HepG2 (cell line): ENCODE data around the gene SIGLEC15. TPM values are rescaled to one million over a fixed set of nuclear protein-coding genes. Genes with fewer than 3 reads are reported as not detected.

ENCODE experiments used
- ATAC-seq: fragments of 200-7000 bp; cut with Tn5 transposase; 3 replicates; pipeline ENCODE4 v1.9.1; 2020; ENCODE audit warnings: mild to moderate bottlenecking, moderate library complexity
- BruUV-seq: library from RNA; stranded (reverse); fragments of 400-500 nt; replicated peaks from 2 replicates; lab custom pipeline; 2021; lab: Mats Ljungman, UMichigan
- CTCF ChIA-PET: fragments of 300-600 bp; formaldehyde crosslinking; extraction: SDS; loops from one replicate; lab custom pipeline; 2021; ENCODE audit warnings: low total read pairs, inconsistent platforms, low intra/inter-chr PET ratio; lab: Yijun Ruan, JAX
- POLR2A ChIA-PET: fragments of 350-600 bp; sonication (Branson Sonifier 250); formaldehyde crosslinking; loops from one replicate; lab custom pipeline; 2020; ENCODE audit warnings: antibody characterized with exemption, inconsistent platforms; lab: Yijun Ruan, JAX
- DNase-seq: peaks from one replicate; pipeline ENCODE4 v3.0.0-alpha.2; 2015; ENCODE audit warnings: low spot score
- FAIRE-seq: peaks from 3 replicates; lab custom pipeline; 2011; peaks lifted over from hg19 to GRCh38; lab: Jason Lieb, UNC
- H2AFZ ChIP-seq: one replicate; pipeline ENCODE4 v1.6.1; 2011; ENCODE audit warnings: low read length, inconsistent platforms
- H3K27ac ChIP-seq: fragments of 300-600 bp; 3 replicates; pipeline ENCODE4 v1.8.0; 2011; ENCODE audit warnings: mixed run types, mild to moderate bottlenecking, mixed read lengths, low read length, inconsistent platforms; ENCODE audit not compliant: insufficient read depth; ENCODE audit errors: extremely low read length
- H3K27me3 ChIP-seq, 2 experiments: fragments of 200-600 bp in 1 of 2; 2 replicates in 1 of 2; 3 replicates in 1 of 2; pipeline versions ENCODE4 v1.6.0 to v1.8.0; 2011; ENCODE audit warnings: low read length in 2 of 2, mild to moderate bottlenecking in 2 of 2, moderate library complexity in 2 of 2, inconsistent platforms in 1 of 2; ENCODE audit not compliant: insufficient read depth in 2 of 2, control insufficient read depth in 1 of 2
- H3K36me3 ChIP-seq, 2 experiments: fragments of 200-600 bp in 1 of 2; replicated peaks in 1 of 2; 2 replicates in 1 of 2; 3 replicates in 1 of 2; pipeline versions ENCODE4 v1.5.1 to v1.8.0; 2011; ENCODE audit warnings: low read length in 2 of 2, inconsistent platforms in 1 of 2; ENCODE audit not compliant: insufficient read depth in 2 of 2, control insufficient read depth in 1 of 2
- H3K4me1 ChIP-seq: 2 replicates; pipeline ENCODE4 v1.5.1; 2012; ENCODE audit warnings: low read length, inconsistent platforms; ENCODE audit not compliant: insufficient read depth
- H3K4me2 ChIP-seq: 2 replicates; pipeline ENCODE4 v1.6.0; 2011; ENCODE audit warnings: low read depth, low read length, inconsistent platforms
- H3K4me3 ChIP-seq, 3 experiments: fragments of 200-600 bp in 1 of 3; sonication (generic), shearing (Covaris generic) in 1 of 3; replicated peaks in 1 of 3; 2 replicates each; pipeline ENCODE4 v1.5.1; 2011 to 2016; ENCODE audit warnings: low read length in 3 of 3, inconsistent platforms in 2 of 3, low read depth in 2 of 3, mild to moderate bottlenecking in 2 of 3, control low read depth in 1 of 3, mixed read lengths in 1 of 3; ENCODE audit not compliant: insufficient read depth in 1 of 3
- H3K79me2 ChIP-seq: one replicate; pipeline ENCODE4 v1.6.1; 2011; ENCODE audit warnings: low read length, inconsistent platforms; ENCODE audit not compliant: insufficient read depth
- H3K9ac ChIP-seq: 2 replicates; pipeline ENCODE4 v1.6.0; 2011; ENCODE audit warnings: mild to moderate bottlenecking, low read depth, low read length, inconsistent platforms; ENCODE audit not compliant: insufficient read depth
- H3K9me3 ChIP-seq: 2 replicates; pipeline ENCODE4 v1.5.1; 2012; ENCODE audit warnings: mild to moderate bottlenecking, low read length
- H4K20me1 ChIP-seq: 2 replicates; pipeline ENCODE4 v1.6.0; 2011; ENCODE audit warnings: inconsistent platforms, mild to moderate bottlenecking, low read length, moderate library complexity; ENCODE audit not compliant: insufficient read depth
- HNF1B ChIP-seq: sonication (generic); formaldehyde crosslinking; IDR thresholded peaks from 2 replicates; pipeline ENCODE4 v1.5.1; 2020; ENCODE audit warnings: mild to moderate bottlenecking, moderate library complexity, missing genetic modification reagents
- LRRFIP1 ChIP-seq: sonication (generic); formaldehyde crosslinking; conservative IDR thresholded peaks from 2 replicates; pipeline ENCODE4 v1.4.0; 2020; ENCODE audit warnings: missing genetic modification reagents
- MYC ChIP-seq: sonication (generic); formaldehyde crosslinking; IDR thresholded peaks from 2 replicates; pipeline ENCODE4 v1.9.0; 2021; ENCODE audit warnings: missing genetic modification reagents, borderline replicate concordance
- ZBTB3 ChIP-seq: sonication (generic); formaldehyde crosslinking; IDR thresholded peaks from 2 replicates; pipeline ENCODE4 v1.4.0; 2020; ENCODE audit warnings: low read depth, mild to moderate bottlenecking, moderate library complexity, missing genetic modification reagents, borderline replicate concordance
- ZBTB49 ChIP-seq: sonication (generic); formaldehyde crosslinking; IDR thresholded peaks from 2 replicates; pipeline ENCODE4 v1.4.0; 2020; ENCODE audit warnings: missing genetic modification reagents, borderline replicate concordance
- ZBTB7A ChIP-seq: sonication (generic); formaldehyde crosslinking; IDR thresholded peaks from 2 replicates; pipeline ENCODE4 v1.8.0; 2022; ENCODE audit warnings: mild to moderate bottlenecking, missing genetic modification reagents
- ZFP82 ChIP-seq: sonication (generic); formaldehyde crosslinking; IDR thresholded peaks from 2 replicates; pipeline ENCODE4 v1.5.1; 2020; ENCODE audit warnings: mild to moderate bottlenecking, missing genetic modification reagents, borderline replicate concordance
- ZKSCAN8 ChIP-seq: IDR thresholded peaks from 2 replicates; pipeline ENCODE4 v1.6.1; 2016; ENCODE audit warnings: borderline replicate concordance, missing genetic modification reagents, missing compliant biosample characterization
- ZNF460 ChIP-seq: sonication (generic); formaldehyde crosslinking; IDR thresholded peaks from 2 replicates; pipeline ENCODE4 v1.5.1; 2020; ENCODE audit warnings: missing genetic modification reagents, mild to moderate bottlenecking, borderline replicate concordance
- ZNF720 ChIP-seq: sonication (generic); formaldehyde crosslinking; IDR thresholded peaks from 2 replicates; pipeline ENCODE4 v1.4.0; 2020; ENCODE audit warnings: missing genetic modification reagents
- WGBS: methylation state at CpG from one replicate; pipeline ENCODE4 v1.1.6; 2017; ENCODE audit warnings: low lambda C conversion rate; 5-methylcytosine and 5-hydroxymethylcytosine counted together
- in situ Hi-C: cut with HindIII; loops from 2 replicates; pipeline ENCODE4 v1.10.0; 2017; ENCODE audit warnings: low pct_unique_long_range_greater_than_20kb; ENCODE audit not compliant: extremely low pct_ligation_motif_present
- intact Hi-C: fragments of 100-400 bp; cut with micrococcal nuclease; formaldehyde crosslinking; loops from one replicate; pipeline ENCODE4 v1.10.0; 2022; ENCODE audit not compliant: unreplicated experiment
- polyA plus RNA-seq, 8 experiments: library from polyadenylated mRNA; depleted of rRNA in 3 of 8; stranded (reverse) in 7 of 8; unstranded in 1 of 8; fragments of >200 nt; fragmentation: Illumina TruSeq in 4 of 8; extraction: Trizol in 4 of 8; gene quantifications; 2 replicates each; pipeline versions ENCODE4 v1.2.1 to v1.2.3, GENCODE V29; 2011 to 2016; ENCODE audit warnings: low read depth in 4 of 8, missing spikeins in 1 of 8, mixed read lengths in 1 of 8; ENCODE audit not compliant: insufficient read depth in 1 of 8
- total RNA-seq, 5 experiments: library from RNA; depleted of rRNA; stranded (reverse); fragments of >200 nt; fragmentation: Illumina TruSeq; extraction: Trizol; gene quantifications; 2 replicates each; pipeline ENCODE4 v1.2.3, GENCODE V29; 2016; ENCODE audit warnings: low read depth in 1 of 5
- TF ChIP-seq, protein P1 (sequence below): sonication (generic); formaldehyde crosslinking; IDR thresholded peaks from 2 replicates; pipeline ENCODE4 v1.4.0; 2020; ENCODE audit warnings: missing genetic modification reagents
- TF ChIP-seq, protein P2 (sequence below): sonication (generic); formaldehyde crosslinking; IDR thresholded peaks from 2 replicates; pipeline ENCODE4 v1.8.1; 2023; ENCODE audit warnings: missing genetic modification reagents, inconsistent platforms, borderline replicate concordance
- TF ChIP-seq, protein P3 (sequence below): sonication (generic); formaldehyde crosslinking; IDR thresholded peaks from 2 replicates; pipeline ENCODE4 v1.8.1; 2023; ENCODE audit warnings: missing genetic modification reagents, mild to moderate bottlenecking, borderline replicate concordance
- TF ChIP-seq, protein P4 (sequence below): IDR thresholded peaks from 2 replicates; pipeline ENCODE4 v1.6.1; 2012; ENCODE audit warnings: inconsistent platforms
- TF ChIP-seq, protein P5 (sequence below): IDR thresholded peaks from 2 replicates; pipeline ENCODE4 v1.6.1; 2016

SIGLEC15 gene
- total and polyA plus RNA-seq, 2 of the 13 experiments (the other 11 are each of a cell fraction or from before 2014, with no cell fraction given): not detected

DNA sequence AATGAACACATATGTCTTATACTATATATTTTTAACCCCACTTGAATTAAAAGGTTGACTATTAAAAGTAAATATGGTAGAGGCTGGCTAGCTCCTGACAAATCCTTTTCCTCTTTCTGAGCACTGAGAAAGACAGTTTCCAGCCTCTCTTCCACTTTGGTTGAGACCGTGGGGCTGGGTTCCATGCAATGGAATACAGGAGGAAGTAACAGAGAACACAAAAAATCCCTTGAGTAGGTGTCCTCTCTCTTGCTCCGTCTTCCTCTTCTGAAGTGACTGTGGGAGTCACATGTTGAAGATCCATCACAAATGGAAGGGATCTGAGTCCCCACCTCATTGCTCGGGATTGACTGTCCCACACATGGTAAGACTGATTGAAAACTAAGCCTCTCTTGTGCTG is 36.6 kb upstream of the SIGLEC15 start:
- H3K36me3 ChIP-seq: no peaks in the 10 kb centered on the region
- no peak overlapping the region for H3K9ac ChIP-seq
- DNase-seq (no peak), FAIRE-seq (no peak), ATAC-seq (no peak)
- H3K9me3 ChIP-seq: no peaks in the 10 kb centered on the region
- no peaks in the 10 kb centered on the region for H3K79me2 ChIP-seq
- H4K20me1 ChIP-seq: no peaks in the 10 kb centered on the region
- in situ Hi-C loops: no loop called here
- no peak overlapping the region for H3K4me2 ChIP-seq
- H3K4me1 ChIP-seq: no peaks in the 10 kb centered on the region
- ChIA-PET POLR2A (no interaction called here), CTCF (no interaction called here)
- BruUV-seq: no TSS peak
- no peak overlapping the region for H2AFZ ChIP-seq
- H3K27ac ChIP-seq: no peak overlapping the region
- H3K27me3 ChIP-seq: no peaks in the 10 kb centered on the region
- no peak overlapping the region for H3K4me3 ChIP-seq
- 18% methylated on average over 2 of the region's 3 CpGs for WGBS
- intact Hi-C loops: no loop called here
- TF ChIP-seq ZKSCAN8 (CRISPR knock-in tag) (no peak), ZBTB7A (no peak), ZBTB3 (CRISPR knock-in tag) (no peak), ZNF720 (CRISPR knock-in tag) (no peak), ZFP82 (no peak), ZBTB49 (CRISPR knock-in tag) (no peak), MYC (CRISPR knock-in tag) (no peak), LRRFIP1 (CRISPR knock-in tag) (no peak), ZNF460 (CRISPR knock-in tag) (no peak), HNF1B (no peak)
- TF ChIP-seq, protein P1, sequence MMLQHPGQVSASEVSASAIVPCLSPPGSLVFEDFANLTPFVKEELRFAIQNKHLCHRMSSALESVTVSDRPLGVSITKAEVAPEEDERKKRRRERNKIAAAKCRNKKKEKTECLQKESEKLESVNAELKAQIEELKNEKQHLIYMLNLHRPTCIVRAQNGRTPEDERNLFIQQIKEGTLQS (CRISPR knock-in tag): no peak
- TF ChIP-seq, protein P2, sequence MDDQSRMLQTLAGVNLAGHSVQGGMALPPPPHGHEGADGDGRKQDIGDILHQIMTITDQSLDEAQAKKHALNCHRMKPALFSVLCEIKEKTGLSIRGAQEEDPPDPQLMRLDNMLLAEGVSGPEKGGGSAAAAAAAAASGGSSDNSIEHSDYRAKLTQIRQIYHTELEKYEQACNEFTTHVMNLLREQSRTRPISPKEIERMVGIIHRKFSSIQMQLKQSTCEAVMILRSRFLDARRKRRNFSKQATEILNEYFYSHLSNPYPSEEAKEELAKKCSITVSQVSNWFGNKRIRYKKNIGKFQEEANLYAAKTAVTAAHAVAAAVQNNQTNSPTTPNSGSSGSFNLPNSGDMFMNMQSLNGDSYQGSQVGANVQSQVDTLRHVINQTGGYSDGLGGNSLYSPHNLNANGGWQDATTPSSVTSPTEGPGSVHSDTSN (CRISPR knock-in tag): no peak
- TF ChIP-seq, protein P3, sequence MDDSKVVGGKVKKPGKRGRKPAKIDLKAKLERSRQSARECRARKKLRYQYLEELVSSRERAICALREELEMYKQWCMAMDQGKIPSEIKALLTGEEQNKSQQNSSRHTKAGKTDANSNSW (CRISPR knock-in tag): no peak
- TF ChIP-seq, protein P4, sequence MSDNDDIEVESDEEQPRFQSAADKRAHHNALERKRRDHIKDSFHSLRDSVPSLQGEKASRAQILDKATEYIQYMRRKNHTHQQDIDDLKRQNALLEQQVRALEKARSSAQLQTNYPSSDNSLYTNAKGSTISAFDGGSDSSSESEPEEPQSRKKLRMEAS: no peak
- TF ChIP-seq, protein P5, sequence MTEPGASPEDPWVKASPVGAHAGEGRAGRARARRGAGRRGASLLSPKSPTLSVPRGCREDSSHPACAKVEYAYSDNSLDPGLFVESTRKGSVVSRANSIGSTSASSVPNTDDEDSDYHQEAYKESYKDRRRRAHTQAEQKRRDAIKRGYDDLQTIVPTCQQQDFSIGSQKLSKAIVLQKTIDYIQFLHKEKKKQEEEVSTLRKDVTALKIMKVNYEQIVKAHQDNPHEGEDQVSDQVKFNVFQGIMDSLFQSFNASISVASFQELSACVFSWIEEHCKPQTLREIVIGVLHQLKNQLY (CRISPR knock-in tag): no peak
